ENCODE measurements around the gene NWD2.

The NWD2 gene

DNA sequence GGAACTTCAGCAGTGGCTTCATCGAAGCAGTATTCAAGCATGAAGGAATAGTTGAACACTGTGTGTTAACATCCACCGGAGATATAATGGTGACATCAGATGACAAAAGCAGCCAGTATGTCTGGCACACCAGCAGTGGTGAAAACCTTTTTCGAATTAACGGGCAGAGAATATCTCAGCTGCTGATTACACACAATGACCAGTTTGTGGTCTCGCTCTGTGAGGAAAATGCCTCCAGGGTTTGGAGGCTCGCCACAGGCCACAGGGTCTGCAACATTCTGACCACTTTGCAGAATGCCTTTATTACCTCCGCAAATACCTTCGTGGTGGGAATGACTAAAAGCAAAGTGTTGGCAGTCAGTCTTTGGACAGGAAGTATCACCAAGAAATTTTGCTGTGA lies 201.5 kb downstream of the NWD2 start:
- Histone ChIP-seq H3K4me1 (ENCODE audit: insufficient read depth, low read length, poor library complexity, severe bottlenecking) (no peaks in the 10 kb centered on the region), H3K79me2 (ENCODE audit: insufficient read depth, low read length) (no peaks in the 10 kb centered on the region), H3K27me3 (ENCODE audit: insufficient read depth, low read length, poor library complexity, severe bottlenecking) (no peaks in the 10 kb centered on the region), H3K9ac (ENCODE audit: low read depth, low read length, poor library complexity, severe bottlenecking) (no peak overlapping the region), H3K9me2 (replicated peaks; ENCODE audit: low read depth, low read length) (no peaks in the 10 kb centered on the region), H4K20me1 (ENCODE audit: insufficient read depth, low read length, poor library complexity, severe bottlenecking) (no peaks in the 10 kb centered on the region), H3F3A (ENCODE audit: low read depth) (no peaks in the 10 kb centered on the region), H3K36me3 (ENCODE audit: insufficient read depth, low read length) (no peaks in the 10 kb centered on the region), H2AFZ (ENCODE audit: low read length) (no peak overlapping the region), H3K4me3 (ENCODE audit: low read length, poor library complexity, severe bottlenecking) (no peak overlapping the region), H3K9me3 (ENCODE audit: insufficient read depth, low read depth, low read length) (no peaks in the 10 kb centered on the region), H3K4me2 (ENCODE audit: low read depth, low read length, poor library complexity, severe bottlenecking) (no peak overlapping the region)
- TF ChIP-seq CTCF (conservative IDR thresholded peaks at IDR 0.05; ENCODE audit: low read length): no peak
- TF ChIP-seq EZH2phosphoT487 (IDR thresholded peaks at IDR 0.05; ENCODE audit: borderline replicate concordance): no peak

DNA sequence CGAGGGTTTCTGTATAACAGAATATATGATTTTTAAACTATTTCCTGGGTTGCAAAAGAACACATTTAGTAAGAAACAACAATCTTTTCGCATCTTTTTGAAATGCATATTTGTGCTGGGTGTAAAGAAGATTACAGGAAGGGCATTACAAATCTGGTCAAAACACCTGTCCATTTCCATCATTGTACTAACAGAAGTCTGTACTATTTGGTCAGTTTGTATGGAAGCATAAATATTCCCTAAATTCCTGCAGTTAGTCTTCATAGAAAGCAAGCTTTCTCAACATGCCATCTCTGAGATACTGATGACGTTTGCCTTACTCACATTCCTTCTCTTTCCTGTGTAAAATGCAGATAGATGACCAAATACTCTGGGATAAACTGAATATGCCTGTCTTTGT lies 203.3 kb downstream of the NWD2 start:
- Histone ChIP-seq H3K9me3 (ENCODE audit: insufficient read depth, low read depth, low read length) (no peaks in the 10 kb centered on the region), H3K4me1 (ENCODE audit: insufficient read depth, low read length, poor library complexity, severe bottlenecking) (no peaks in the 10 kb centered on the region), H4K20me1 (ENCODE audit: insufficient read depth, low read length, poor library complexity, severe bottlenecking) (no peaks in the 10 kb centered on the region), H3K79me2 (ENCODE audit: insufficient read depth, low read length) (no peaks in the 10 kb centered on the region), H2AFZ (ENCODE audit: low read length) (no peak overlapping the region), H3K9ac (ENCODE audit: low read depth, low read length, poor library complexity, severe bottlenecking) (no peak overlapping the region), H3K4me2 (ENCODE audit: low read depth, low read length, poor library complexity, severe bottlenecking) (no peak overlapping the region), H3K27me3 (ENCODE audit: insufficient read depth, low read length, poor library complexity, severe bottlenecking) (no peaks in the 10 kb centered on the region), H3K36me3 (ENCODE audit: insufficient read depth, low read length) (no peaks in the 10 kb centered on the region), H3F3A (ENCODE audit: low read depth) (no peaks in the 10 kb centered on the region), H3K9me2 (replicated peaks; ENCODE audit: low read depth, low read length) (no peaks in the 10 kb centered on the region), H3K4me3 (ENCODE audit: low read length, poor library complexity, severe bottlenecking) (no peak overlapping the region)
- no peak for TF ChIP-seq CTCF (conservative IDR thresholded peaks at IDR 0.05; ENCODE audit: low read length)
- TF ChIP-seq EZH2phosphoT487 (IDR thresholded peaks at IDR 0.05; ENCODE audit: borderline replicate concordance): no peak

DNA sequence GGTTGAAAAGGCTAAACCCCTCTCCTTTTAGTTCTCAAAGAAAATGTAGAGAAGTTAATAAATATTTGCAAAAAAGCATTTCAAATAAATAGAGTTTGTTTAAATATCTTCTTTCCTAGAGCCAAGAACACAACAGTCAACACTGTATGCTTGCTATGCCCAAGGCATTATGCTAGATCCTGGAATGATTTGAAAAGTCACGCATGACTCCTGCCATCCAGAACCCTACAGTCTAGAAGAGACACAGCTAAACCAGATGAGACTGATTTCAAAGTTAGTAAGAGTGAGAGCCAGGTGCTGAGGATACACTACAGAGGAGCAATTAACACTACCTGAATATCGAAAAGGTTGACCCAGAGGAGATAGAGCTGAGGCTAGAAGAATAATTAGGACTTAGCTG lies 205.8 kb downstream of the NWD2 start:
- Histone ChIP-seq H3K79me2 (ENCODE audit: insufficient read depth, low read length) (no peaks in the 10 kb centered on the region), H3F3A (ENCODE audit: low read depth) (no peaks in the 10 kb centered on the region), H3K9ac (ENCODE audit: low read depth, low read length, poor library complexity, severe bottlenecking) (no peak overlapping the region), H3K36me3 (ENCODE audit: insufficient read depth, low read length) (no peaks in the 10 kb centered on the region), H3K4me1 (ENCODE audit: insufficient read depth, low read length, poor library complexity, severe bottlenecking) (peaks cover 3% of the 10 kb centered on the region), H3K9me3 (ENCODE audit: insufficient read depth, low read depth, low read length) (no peaks in the 10 kb centered on the region), H3K4me3 (ENCODE audit: low read length, poor library complexity, severe bottlenecking) (no peak overlapping the region), H2AFZ (ENCODE audit: low read length) (no peak overlapping the region), H4K20me1 (ENCODE audit: insufficient read depth, low read length, poor library complexity, severe bottlenecking) (no peaks in the 10 kb centered on the region), H3K27me3 (ENCODE audit: insufficient read depth, low read length, poor library complexity, severe bottlenecking) (peaks cover 17% of the 10 kb centered on the region), H3K9me2 (replicated peaks; ENCODE audit: low read depth, low read length) (no peaks in the 10 kb centered on the region), H3K4me2 (ENCODE audit: low read depth, low read length, poor library complexity, severe bottlenecking) (no peak overlapping the region)
- no peak for TF ChIP-seq CTCF (conservative IDR thresholded peaks at IDR 0.05; ENCODE audit: low read length)
- TF ChIP-seq EZH2phosphoT487 (IDR thresholded peaks at IDR 0.05; ENCODE audit: borderline replicate concordance): no peak
